ENCODE measurements around the gene PPP1R37.

GRCh38 chr19:45179072-45179891 lies 86.3 kb downstream of the PPP1R37 start:
- TF ChIP-seq PATZ1 (CRISPR knock-in tag; IDR thresholded peaks at IDR 0.05; ENCODE audit: borderline replicate concordance) (no peak), ISL1 (CRISPR knock-in tag; IDR thresholded peaks at IDR 0.05) (no peak), ZFP3 (CRISPR knock-in tag; IDR thresholded peaks at IDR 0.05) (no peak)
